Measurements from ENCODE around the gene CDKAL1.
"Not testable (repeated sequence)": the region's sequence is repeated elsewhere in the genome, so short reads cannot be mapped to it uniquely, and the experiment has no call there.

CDKAL1 gene

DNA sequence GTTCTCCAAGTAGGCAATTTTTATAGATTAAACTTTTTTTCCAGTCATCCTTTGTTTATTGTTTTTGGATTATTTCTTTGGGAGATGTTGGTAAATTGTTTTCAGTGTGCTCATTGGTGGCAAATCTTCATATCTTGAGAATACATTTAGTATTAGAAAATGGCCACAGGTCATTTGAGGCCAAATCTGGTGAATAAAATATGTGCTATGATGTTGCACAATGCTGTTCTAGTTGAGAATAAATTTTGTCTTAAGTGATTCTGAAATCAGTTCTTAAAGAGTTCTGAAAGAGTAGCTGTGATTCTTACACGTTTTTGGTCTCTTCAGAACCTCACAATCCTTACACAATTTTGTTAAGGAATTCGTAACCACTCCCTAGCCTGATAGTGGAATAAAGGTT, 20.1 kb downstream of the CDKAL1 start:
- no peak for DNase-seq (ENCODE audit: low read depth)

DNA sequence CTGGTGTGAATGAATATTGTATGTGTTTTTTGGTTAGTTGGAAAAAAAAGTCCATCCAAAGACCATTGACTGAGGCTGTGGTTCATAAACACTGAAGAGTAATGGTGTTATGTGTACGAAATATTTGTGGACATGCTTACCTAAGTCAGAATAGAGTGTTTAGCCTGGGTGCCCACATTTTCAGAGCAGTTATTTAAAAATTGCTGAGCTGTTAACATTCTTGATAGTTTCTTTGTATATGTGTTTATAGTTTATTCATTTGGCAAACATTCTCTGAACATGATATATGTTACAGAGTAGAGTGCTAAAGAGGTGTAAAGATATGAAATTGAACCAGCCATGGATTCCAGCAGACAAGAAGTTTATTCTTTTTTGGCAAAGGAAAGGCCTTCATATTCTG, 20.6 kb downstream of the CDKAL1 start:
- no peak for DNase-seq (ENCODE audit: low read depth)

DNA sequence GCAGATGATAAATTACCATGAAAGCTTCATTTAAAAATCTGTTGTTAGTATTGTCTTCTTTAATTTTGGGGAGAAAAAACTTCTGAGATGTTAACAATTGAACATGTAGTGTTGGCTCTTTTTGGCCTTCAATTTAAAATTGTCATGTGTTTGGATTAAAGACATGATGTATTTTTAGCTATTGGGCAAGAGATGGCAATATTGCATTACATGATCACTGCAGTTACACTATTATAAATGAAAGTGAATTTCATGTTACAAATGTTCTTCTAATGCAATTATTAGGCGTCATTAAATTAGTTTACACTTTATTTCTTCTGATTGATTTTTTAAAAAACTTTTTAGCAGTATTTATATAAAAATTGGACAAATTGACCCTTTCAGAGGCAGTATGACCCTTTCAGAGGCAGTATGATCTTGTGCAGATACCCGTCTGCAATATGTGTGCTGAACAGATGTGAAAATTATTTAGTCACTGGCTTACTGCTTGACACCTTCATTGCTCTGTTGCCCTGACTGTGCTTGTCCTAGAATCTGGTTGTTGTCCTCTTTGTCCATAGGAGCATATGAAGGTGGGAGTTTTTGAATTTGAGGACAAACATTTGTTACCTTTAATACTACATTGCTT, 25.8 kb downstream of the CDKAL1 start:
- no peak for DNase-seq (ENCODE audit: low read depth)

DNA sequence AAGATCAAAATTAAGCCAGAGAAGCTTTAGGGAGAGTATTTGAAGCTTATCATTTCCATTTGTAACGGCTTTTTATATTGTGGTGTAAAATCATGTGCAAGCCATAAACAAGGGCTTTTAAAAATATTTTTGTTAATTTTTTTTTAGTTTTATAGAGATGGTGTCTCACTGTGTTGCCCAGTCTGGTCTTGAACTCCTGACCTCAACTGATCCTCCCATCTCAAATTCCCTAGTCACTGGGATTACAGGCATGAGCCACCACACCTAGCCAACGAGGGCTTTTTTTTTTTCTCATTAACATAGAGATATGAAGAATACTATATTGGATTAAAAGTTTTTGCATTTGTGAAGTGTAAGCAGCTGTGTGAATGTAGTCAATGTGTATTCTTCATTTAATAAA, 29.1 kb downstream of the CDKAL1 start:
- DNase-seq (ENCODE audit: low read depth): no peak

DNA sequence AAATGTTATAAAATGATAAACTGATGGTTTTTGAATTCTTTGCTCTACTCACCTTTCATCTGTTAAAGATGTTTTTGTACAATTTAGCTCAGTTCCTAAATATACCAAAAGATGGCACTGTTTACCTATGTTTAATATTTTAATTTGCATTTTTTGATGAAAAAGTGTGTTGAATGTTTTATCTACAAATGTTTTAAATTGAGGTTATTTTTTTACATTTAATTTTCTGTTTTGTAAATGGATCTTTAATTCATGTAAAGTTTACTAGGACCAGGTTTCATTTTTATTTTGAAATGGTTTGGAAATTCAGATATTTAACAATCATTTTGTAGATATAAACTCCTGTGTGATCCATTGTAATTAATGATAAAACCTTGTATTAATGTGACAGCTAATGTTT, 30.0 kb downstream of the CDKAL1 start:
- no peak for DNase-seq (ENCODE audit: low read depth)

DNA sequence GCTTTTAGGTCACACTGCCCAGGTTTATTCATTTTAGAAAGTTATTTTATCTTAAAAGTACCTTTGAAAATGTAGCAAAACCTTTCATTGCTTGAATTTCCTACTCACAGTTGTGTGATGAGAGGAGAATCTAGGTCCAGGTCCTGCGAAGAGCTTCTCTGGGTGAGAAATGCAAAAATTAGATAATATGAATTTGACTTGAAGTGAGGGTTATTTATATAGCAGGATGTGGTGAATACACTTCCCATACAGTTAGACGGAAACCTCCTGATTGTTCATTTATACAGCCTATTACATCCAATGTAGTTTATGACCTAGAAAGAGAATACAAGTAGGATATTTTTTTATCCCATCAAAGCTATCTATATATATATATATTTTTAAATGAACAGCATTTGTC, 30.5 kb downstream of the CDKAL1 start:
- DNase-seq (ENCODE audit: low read depth): no peak

DNA sequence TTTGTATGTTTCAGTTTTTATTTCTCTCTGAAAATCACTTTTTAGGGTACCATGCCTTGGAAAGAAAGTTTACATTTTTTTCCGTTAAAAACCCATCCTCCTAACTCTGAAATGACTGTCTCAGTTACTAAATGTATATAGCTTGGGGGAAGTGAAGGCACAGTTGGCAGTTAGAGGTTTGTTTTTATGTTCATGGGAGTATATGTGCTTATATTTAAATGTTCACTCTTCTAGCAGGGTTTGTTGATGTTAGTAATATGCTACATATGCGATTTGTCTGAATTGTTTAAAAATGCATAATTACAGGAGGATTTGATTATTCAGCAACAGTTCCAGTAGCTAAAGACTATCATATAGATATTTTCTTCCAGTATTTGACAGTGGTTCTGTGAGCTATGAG, 31.1 kb downstream of the CDKAL1 start:
- no peak for DNase-seq (ENCODE audit: low read depth)

DNA sequence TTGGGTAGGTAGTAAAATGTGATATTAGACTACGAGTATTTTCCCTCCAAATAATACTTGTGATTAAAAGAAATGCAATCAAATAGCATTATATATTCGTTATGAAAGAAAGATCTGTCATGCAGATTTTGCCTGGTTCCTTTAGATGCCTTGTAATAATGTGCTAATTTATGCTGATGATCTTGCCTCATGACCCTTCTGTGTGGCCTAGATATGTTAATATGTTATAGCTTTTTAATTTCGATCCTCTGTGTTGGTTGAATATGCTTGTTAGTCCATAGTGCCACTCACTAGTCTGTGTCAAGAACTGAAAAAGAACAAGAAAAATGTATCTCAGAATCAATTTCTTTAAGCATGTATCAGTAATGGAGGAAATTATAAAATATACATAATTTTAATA, 31.9 kb downstream of the CDKAL1 start:
- DNase-seq (ENCODE audit: low read depth): no peak

DNA sequence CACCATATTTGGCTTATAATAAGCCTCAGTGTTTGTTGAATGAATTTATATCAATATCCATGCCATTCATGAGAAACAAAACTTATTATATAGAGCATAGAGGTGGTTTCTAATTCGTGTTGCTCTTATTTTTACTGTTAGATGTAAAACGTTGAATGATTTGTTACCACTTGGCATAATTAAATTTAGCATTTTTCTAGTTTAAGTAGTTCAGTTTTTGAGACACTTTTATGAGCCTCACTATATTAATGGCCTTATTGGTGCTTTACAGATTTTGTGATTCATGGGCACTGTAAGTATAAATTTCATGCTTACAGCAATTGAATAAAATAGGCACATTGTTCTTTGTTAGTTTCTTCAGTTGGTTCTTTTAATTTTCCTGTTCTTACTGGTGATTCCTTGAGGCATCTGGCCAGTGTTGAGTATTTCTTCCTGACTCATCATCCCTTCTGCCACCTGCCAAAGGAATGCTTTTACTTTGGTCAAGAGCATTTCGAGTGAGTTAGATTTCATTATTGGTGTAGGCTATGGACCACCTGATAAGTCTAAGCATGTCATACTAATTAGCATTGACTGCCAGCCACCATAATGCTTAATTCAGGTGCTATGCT, 34.8 kb downstream of the CDKAL1 start:
- DNase-seq (ENCODE audit: low read depth): no peak

DNA sequence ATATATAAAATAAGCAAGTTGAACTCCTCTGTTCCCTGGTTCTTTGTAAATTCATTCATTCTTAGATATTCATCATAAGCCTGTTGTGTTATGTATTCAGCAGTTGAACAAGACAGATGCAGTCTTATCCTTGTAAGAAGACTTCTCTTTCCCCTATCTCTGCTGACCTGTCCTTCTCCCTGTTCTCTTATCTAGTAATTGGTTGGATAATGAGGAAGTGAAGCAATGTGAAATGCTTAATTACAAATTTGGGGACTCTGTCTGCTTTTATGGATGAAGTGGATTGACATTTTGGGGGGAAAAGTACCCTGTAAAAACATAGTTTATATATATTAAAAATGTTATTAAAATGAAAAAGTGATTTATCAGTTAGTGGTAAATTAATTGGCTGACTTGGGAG, 37.0 kb downstream of the CDKAL1 start:
- no peak for DNase-seq (ENCODE audit: low read depth)

DNA sequence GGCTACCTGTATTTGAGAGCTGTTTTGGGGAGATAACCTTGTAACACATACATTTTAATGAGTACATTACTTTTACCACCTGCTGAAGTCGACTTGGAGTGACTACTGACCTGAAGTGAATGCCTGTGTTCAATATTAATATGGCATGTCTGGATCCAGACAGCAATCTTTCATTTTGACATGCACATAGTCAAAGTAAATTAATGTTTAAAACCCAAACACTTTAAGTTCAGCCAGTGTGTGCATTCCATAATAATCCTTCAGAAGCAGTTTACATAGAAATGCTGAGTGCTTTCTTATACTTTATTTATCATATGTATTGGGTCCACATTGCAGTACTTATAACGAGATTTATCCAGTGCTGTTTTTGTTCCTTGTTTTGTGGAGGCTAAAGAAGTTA, 38.0 kb downstream of the CDKAL1 start:
- no peak for DNase-seq (ENCODE audit: low read depth)

DNA sequence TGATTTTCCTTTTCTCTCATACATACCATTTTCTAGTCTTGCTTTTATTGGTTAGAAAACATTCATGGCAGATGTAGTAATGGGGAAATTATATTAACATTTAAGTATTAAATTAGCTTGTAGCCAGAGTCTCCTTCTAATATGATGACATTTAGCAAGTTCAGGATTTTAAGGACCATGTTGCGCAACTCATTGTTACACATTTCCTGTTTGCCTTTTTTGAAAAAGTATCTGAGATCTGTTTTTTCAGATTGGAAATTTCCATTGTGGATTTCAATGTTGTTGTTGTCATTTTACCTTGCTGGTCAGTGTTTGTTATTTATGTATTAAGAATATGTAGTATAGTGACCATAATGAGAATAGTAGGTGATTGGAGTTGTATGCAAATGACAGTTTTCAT, 38.7 kb downstream of the CDKAL1 start:
- no peak for DNase-seq (ENCODE audit: low read depth)

DNA sequence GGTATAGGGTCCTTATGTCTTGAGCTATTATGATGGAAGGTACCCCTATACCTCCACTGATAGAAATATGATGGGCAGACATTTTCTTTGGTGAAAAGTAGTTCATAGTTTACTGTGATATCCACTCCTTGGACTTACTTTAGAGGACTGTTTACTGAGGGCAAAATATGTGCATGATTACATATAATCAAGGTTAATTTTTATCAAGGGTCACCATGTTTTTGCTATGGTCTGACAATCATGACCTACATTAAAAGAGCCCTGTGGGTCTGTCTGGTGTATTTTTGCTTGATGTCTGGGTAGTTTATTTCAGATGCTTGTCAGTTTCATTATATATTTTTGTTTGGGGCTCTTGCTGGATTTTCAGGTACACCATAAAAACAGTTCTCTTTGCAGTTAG, 40.1 kb downstream of the CDKAL1 start:
- no peak for DNase-seq (ENCODE audit: low read depth)

DNA sequence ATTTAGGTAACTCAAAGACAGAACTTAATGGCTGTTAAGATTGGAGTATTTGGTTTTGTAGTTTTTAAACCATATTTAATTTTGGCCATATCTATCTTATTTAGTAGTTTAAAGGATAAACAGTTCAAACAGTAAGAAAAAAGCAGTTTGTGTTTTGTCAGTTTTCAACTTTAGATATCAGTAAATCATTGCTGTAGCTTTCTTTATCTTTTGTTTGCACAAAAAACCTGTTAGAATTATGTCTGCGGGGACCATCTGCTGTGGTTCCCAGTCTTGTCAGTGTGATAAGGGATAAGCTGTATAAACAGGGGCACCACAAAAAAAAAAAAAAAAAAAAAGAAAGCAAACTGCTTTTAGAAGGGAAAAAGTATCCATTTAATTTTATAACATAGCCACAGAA, 40.9 kb downstream of the CDKAL1 start:
- no peak for DNase-seq (ENCODE audit: low read depth)

DNA sequence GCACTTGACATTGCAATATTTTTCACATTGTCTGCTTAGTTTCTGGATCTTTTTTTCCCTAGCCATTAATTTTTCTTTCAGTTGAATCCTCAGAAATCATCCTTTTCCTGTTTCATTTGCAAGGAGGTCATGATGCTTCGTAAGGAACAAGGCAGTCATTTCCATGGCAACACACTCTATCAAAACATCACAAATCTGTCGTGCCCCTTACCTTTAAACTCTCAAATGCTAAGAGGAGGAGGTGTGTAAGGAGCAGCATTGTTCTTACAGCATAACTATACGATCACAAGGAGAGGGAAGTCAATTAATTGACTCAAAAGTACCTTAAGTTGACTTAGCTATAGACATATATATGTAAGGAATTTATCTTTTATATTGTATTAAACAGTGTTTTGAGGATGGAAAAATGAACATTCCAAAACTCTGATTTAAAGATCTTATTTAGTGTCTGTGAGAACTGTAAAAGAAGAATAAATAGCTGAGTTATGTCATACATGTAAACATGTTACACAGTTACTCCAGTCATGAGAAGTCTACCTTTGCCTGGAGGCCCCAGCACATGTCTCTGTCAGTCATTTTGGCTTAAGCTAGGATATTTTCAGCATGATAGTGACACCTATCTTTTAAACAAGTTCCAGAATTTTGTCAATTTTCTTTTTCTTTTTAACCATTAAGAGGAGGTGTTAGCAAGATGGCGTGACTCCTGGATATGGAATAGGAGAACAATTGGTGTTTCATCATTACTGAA, 41.6 kb downstream of the CDKAL1 start:
- DNase-seq (ENCODE audit: low read depth): no peak

DNA sequence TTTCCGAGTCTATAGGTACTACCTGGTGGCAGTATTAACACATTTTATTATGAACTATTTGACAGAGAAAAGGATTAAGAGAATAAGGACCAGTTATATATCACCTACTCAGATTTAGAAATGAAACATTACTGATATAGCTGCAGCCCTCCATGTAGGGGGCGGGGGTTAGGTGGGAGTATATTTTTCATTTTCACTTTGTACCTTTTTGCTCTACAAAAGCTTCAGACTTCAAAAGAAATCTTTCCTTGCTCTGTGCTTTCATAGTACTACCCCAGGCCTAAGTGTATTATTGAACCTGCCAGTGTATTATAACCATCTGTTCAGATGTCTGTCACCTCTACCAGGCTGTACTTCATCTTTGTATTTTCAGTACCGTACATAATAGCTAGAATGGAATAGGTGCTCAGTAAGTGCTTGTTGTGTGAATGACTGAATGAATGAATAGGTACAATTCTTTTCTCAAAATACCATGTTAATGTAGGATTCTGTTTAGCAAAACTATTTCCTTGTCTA, 43.0 kb downstream of the CDKAL1 start:
- DNase-seq (ENCODE audit: low read depth): no peak

DNA sequence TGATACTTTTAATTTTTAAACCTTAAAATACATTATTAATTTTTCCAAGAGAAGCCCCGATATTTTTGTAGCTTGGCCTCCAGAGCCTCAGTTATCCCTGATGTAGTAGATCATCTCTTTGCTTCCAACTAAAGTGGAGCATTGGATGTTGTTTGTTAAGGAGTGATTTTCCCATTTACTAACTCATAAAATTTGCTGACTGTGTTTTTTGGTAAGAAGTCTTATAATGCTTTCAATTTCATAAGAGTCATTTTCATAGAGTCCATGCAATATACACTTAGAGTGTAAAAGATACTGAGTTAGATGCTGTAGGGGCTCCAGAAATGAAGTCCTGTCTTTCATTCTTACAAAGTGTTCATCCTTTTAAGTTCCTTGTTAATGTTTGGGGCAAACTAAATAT, 46.8 kb downstream of the CDKAL1 start:
- DNase-seq (ENCODE audit: low read depth): no peak

DNA sequence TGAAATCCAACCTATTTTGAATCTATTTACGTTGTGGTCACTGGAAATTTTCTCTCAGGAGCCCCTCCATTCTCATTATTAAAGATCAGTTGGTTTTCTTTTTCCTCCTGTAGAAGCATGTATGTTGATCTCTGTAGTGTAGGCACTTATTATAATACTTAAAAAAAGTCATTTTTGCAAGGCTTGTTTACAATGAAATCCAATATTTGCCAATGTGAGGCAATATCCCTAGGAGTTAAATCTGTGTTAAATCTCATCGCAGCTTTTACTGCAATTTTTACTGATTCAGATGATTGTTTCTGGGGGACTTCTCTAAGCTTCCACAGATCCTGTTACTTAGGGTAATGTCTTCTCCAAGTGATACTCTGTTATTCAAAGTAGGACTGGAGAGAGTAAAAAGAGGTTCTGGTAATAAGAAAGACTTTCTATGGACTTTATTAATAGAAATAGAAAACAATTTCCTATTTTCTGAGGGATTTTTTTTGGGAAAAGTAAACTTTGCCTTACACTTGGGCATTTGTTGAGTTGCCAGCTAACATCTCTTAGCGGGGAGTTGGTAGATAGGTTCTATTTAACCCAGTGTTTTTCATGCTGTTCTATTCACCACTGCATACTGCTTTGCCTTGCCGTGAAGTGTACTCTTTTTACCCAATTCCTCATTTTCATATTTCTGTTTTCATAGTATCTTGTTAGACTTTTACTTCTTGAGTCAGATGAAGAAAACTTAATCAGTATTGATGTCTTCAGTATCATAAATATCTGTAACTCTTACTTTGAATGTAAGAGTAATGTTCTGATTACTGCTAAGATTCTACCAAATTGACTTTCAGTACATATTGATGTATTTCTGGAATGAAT, 48.6 kb downstream of the CDKAL1 start:
- no peak for DNase-seq (ENCODE audit: low read depth)

DNA sequence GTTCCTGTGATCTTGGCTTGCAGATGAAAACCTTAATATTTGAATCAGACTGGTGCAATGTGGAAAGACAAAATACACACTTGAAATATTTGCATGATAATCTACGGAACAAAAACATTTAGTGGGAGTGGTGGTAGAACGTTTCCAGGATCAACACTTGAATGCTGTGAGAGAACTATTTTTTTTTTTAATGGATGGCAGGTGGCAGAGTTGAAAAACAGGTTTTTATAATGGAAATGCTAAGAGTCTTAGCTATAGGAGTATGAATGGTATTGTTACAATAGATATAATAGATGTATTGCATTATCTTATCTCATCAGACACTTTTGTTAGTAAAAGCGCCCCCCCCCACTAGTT, 49.2 kb downstream of the CDKAL1 start:
- DNase-seq (ENCODE audit: low read depth): no peak

DNA sequence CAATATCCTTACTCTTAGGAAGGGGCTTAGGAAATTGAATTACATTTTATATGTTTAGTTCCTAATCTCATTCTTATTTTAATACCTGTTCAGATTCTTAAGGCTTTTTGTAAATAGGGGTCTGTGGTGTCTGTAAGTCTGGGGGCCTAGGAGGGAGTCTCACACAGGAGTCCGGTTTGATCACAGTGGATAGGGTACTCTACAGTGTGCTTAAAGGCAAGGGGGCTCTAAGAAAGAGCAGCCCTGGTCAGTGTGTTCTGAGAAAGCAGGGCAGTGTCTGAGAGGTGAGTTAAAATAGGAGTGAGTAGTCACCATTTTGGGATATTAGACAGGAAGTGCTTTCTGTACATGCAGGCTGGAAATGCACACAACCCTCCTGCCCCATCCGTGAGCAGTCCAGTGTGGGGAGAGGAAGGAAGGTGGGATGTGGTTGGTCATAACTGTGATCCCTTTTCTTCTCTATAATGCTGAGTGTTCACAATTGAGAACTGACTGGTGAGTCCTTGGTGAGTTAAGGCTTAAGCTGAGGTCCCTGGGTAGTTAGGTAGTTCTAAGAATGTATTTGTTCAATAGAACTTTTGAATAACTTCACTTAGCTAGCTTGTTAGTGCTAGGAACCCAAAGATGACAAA, 50.0 kb downstream of the CDKAL1 start:
- DNase-seq (ENCODE audit: low read depth): no peak

DNA sequence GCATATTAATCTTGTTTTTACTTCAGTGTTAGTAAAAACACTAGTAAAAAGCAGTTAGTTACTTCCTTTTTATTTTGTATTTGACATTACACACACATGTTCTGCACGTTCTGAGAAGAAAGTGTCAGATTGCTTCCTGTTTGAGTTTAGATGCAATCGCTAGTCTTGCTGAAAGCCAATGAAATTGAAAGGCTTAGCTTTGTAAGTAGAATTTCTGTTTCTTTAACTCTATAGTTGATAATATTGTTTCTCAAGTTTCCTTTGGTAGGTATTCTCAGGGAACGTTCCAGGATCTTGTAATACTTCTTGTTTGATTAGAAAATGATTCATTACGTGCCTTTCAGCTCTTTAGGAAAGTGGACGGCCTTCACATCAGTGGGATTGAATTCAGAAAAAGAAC, 55.0 kb downstream of the CDKAL1 start:
- DNase-seq (ENCODE audit: low read depth): no peak

DNA sequence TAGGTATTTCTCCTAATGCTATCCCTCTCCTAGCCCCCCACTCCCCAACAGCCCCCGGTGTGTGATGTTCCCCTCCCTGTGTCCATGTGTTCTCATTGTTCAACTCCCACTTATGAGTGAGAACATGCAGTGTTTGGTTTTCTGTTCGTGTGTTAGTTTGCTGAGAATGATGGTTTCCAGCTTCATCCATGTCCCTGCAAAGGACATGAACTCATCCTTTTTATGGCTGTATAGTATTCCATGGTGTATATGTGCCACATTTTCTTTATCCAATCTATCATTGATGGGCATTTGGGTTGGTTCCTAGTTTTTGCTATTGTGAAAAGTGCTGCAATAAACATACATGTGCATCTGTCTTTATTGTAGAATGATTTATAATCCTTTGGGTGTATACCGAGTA, 56.2 kb downstream of the CDKAL1 start:
- DNase-seq (ENCODE audit: low read depth): not testable (repeated sequence)
